Keratinocyte (primary cell): ENCODE results near the gene IGFBP3. TPM values are rescaled to one million over a fixed set of nuclear protein-coding genes. Genes with fewer than 3 reads are reported as not detected.

Experiments used
- DNase-seq: peaks from one replicate; pipeline ENCODE4 v3.0.0-alpha.2; 2011; ENCODE audit warnings: low read depth, missing footprints, low spot score
- FAIRE-seq: peaks from 2 replicates; lab custom pipeline; 2011; peaks lifted over from hg19 to GRCh38; lab: Jason Lieb, UNC
- H2AFZ ChIP-seq: 2 replicates; pipeline ENCODE4 v1.6.0; 2012; ENCODE audit warnings: low read length, control low read depth, inconsistent platforms; ENCODE audit not compliant: control insufficient read depth
- H3K27ac ChIP-seq: 2 replicates; pipeline ENCODE4 v1.5.1; 2011; ENCODE audit warnings: low read length; ENCODE audit not compliant: control insufficient read depth, insufficient read depth
- H3K27me3 ChIP-seq: 3 replicates; pipeline ENCODE4 v1.6.0; 2011; ENCODE audit warnings: low read length; ENCODE audit not compliant: control insufficient read depth, insufficient read depth; ENCODE audit errors: extremely low read depth
- H3K36me3 ChIP-seq, 2 experiments: 2 replicates in 1 of 2; 3 replicates in 1 of 2; pipeline ENCODE4 v1.5.1; 2011; ENCODE audit warnings: low read length in 2 of 2, mild to moderate bottlenecking in 1 of 2; ENCODE audit not compliant: control insufficient read depth in 2 of 2, insufficient read depth in 2 of 2; ENCODE audit errors: extremely low read depth in 1 of 2
- H3K4me1 ChIP-seq: 3 replicates; pipeline ENCODE4 v1.5.1; 2011; ENCODE audit warnings: low read length; ENCODE audit not compliant: control insufficient read depth, insufficient read depth; ENCODE audit errors: extremely low read depth
- H3K4me2 ChIP-seq: 3 replicates; pipeline ENCODE4 v1.6.0; 2011; ENCODE audit warnings: low read depth, low read length; ENCODE audit not compliant: control insufficient read depth, insufficient read depth; ENCODE audit errors: extremely low read depth
- H3K4me3 ChIP-seq, 3 experiments: fragments of 200-600 bp in 1 of 3; sonication (generic) in 1 of 3; 2 replicates in 2 of 3; 3 replicates in 1 of 3; pipeline ENCODE4 v1.5.1; 2011 to 2016; ENCODE audit warnings: low read length in 3 of 3, mild to moderate bottlenecking in 3 of 3, control low read depth in 2 of 3, inconsistent platforms in 1 of 3, low read depth in 1 of 3, mixed read lengths in 1 of 3, mixed run types in 1 of 3, moderate library complexity in 1 of 3; ENCODE audit not compliant: control insufficient read depth in 2 of 3, insufficient read depth in 2 of 3; ENCODE audit errors: extremely low read depth in 1 of 3
- H3K79me2 ChIP-seq: 2 replicates; pipeline ENCODE4 v1.6.0; 2012; ENCODE audit warnings: low read length; ENCODE audit not compliant: control insufficient read depth, insufficient read depth
- H3K9ac ChIP-seq: 3 replicates; pipeline ENCODE4 v1.6.0; 2011; ENCODE audit warnings: low read length; ENCODE audit not compliant: control insufficient read depth, insufficient read depth; ENCODE audit errors: extremely low read depth
- H3K9me1 ChIP-seq: 3 replicates; pipeline ENCODE4 v1.6.0; 2011; ENCODE audit warnings: low read length; ENCODE audit not compliant: control insufficient read depth, insufficient read depth; ENCODE audit errors: extremely low read depth
- H3K9me3 ChIP-seq: 2 replicates; pipeline ENCODE4 v1.5.1; 2012; ENCODE audit warnings: low read depth, low read length; ENCODE audit not compliant: control insufficient read depth
- H4K20me1 ChIP-seq: 3 replicates; pipeline ENCODE4 v1.6.0; 2011; ENCODE audit warnings: low read length; ENCODE audit not compliant: control insufficient read depth, insufficient read depth; ENCODE audit errors: extremely low read depth
- CTCF ChIP-seq, 3 experiments: IDR thresholded peaks in 1 of 3; conservative IDR thresholded peaks in 1 of 3; optimal IDR thresholded peaks in 1 of 3; 2 replicates in 2 of 3; 3 replicates in 1 of 3; pipeline versions ENCODE3 to v1.5.1; 2011; ENCODE audit warnings: low read length in 3 of 3, mild to moderate bottlenecking in 3 of 3, moderate library complexity in 2 of 3, control low read depth in 1 of 3, inconsistent platforms in 1 of 3; ENCODE audit not compliant: insufficient read depth in 2 of 3; ENCODE audit errors: extremely low read depth in 1 of 3
- EZH2 ChIP-seq: IDR thresholded peaks from one replicate; pipeline ENCODE4 v1.6.1; 2012; ENCODE audit warnings: inconsistent platforms, mild to moderate bottlenecking, low read length, moderate library complexity
- dilution Hi-C: fragments of 300-500 bp; cut with MboI; formaldehyde crosslinking; loops from one replicate; pipeline ENCODE4 v1.7.0; 2020; ENCODE audit warnings: low sequenced_read_pairs; ENCODE audit not compliant: extremely low pct_ligation_motif_present
- polyA plus RNA-seq, 5 experiments: library from polyadenylated mRNA; depleted of rRNA in 3 of 5; stranded (reverse) in 3 of 5; stranded (forward) in 1 of 5; unstranded in 1 of 5; fragments of >200 nt; gene quantifications; 1 replicate in 1 of 5; 2 replicates in 3 of 5; 3 replicates in 1 of 5; pipeline versions ENCODE4 v1.2.1 to v1.2.3, GENCODE V29; 2011 to 2012; ENCODE audit warnings: missing spikeins in 2 of 5, low read depth in 1 of 5, low replicate concordance in 1 of 5

IGFBP3 gene
- polyA plus RNA-seq, 1 donor (not counting 4 experiments of a cell fraction or from before 2014, with no cell fraction given): 14.0 TPM

GRCh38 chr7:45922810-45923209, 1.7 kb upstream of the IGFBP3 start:
- Histone ChIP-seq H3K9me1 (no peaks in the 10 kb centered on the region), H3K4me1 (peaks cover 31% of the 10 kb centered on the region), H4K20me1 (no peaks in the 10 kb centered on the region), H3K79me2 (no peaks in the 10 kb centered on the region), H3K4me3 (peak overlapping the region in 2 of 3 experiments; percentile 58 to 66), H3K9me3 (no peaks in the 10 kb centered on the region), H3K4me2 (peak overlapping the region; percentile 94), H3K9ac (peak overlapping the region; percentile 52), H2AFZ (peak overlapping the region; percentile 58), H3K36me3 (no peaks in the 10 kb centered on the region), H3K27ac (no peak overlapping the region), H3K27me3 (peaks cover 37% of the 10 kb centered on the region)
- dilution Hi-C loops: loop anchor here (10.0 kb wide), 1 partner anchor 432 kb away; no protein-coding TSS in a partner anchor
- DNase-seq: no peak
- peak; percentile 46 for FAIRE-seq
- TF ChIP-seq EZH2 (no peak), CTCF (optimal IDR thresholded peaks at IDR 0.05 in 1 of 3, IDR thresholded peaks at IDR 0.05 in 1 of 3, conservative IDR thresholded peaks at IDR 0.05 in 1 of 3; ENCODE audit: extremely low read depth in 1 of 3, insufficient read depth in 2 of 3, low read length in 3 of 3) (no peak)

GRCh38 chr7:45921699-45922519, 837 bp upstream of the IGFBP3 start:
- Histone ChIP-seq H3K36me3 (no peaks in the 10 kb centered on the region), H3K9ac (peak overlapping the region; percentile 52), H2AFZ (no peak overlapping the region), H4K20me1 (no peaks in the 10 kb centered on the region), H3K4me1 (peaks cover 33% of the 10 kb centered on the region), H3K9me3 (no peaks in the 10 kb centered on the region), H3K4me3 (peak overlapping the region in 1 of 3 experiments; percentile 20), H3K27ac (no peak overlapping the region), H3K9me1 (no peaks in the 10 kb centered on the region), H3K27me3 (peaks cover 40% of the 10 kb centered on the region), H3K4me2 (peak overlapping the region; percentile 94), H3K79me2 (no peaks in the 10 kb centered on the region)
- FAIRE-seq (no peak), DNase-seq (no peak)
- TF ChIP-seq CTCF (optimal IDR thresholded peaks at IDR 0.05 in 1 of 3, IDR thresholded peaks at IDR 0.05 in 1 of 3, conservative IDR thresholded peaks at IDR 0.05 in 1 of 3; ENCODE audit: extremely low read depth in 1 of 3, insufficient read depth in 2 of 3, low read length in 3 of 3) (peak; percentile 79 to 93 (median 86)), EZH2 (no peak)
- dilution Hi-C loops: loop anchor here (10.0 kb wide), 1 partner anchor 433 kb away; no protein-coding TSS in a partner anchor
